ENCODE measurements around the gene USP3. TPM values are rescaled to one million over a fixed set of nuclear protein-coding genes. Genes with fewer than 3 reads are reported as not detected.

The USP3 gene
- total RNA-seq, 2 donors from 2014 or later, result 66.5 to 78.0 TPM

DNA sequence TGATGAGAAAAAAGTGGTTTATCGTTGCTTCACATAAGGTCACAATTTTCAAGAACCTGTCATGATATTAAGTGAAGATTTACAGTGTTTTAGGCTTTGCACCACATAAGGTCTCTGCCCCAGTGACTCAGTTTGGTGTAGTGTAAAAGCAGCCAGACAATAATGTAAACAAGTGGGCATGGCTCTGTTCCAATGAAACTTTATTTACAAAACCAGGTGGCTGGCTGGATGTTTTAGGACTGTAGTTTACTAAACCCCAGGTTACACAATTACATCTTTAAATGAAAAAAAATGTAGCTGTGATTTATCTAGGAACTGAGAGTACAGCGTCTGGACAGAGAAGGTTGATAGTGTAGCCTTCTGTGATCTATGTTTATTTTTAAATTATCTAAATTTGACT lies 83.1 kb downstream of the USP3 start:
- Mint-ChIP-seq H3K36me3 (ENCODE audit: insufficient read depth in 2 of 2) (peaks cover 17 to 51% of the 10 kb centered on the region in 2 donors), H3K4me1 (ENCODE audit: low read depth) (peaks cover 29% of the 10 kb centered on the region), H3K27ac (peak overlapping the region; percentile 63), H3K4me3 (no peak overlapping the region), H3K27me3 (ENCODE audit: low read depth) (no peaks in the 10 kb centered on the region), H3K9me3 (no peaks in the 10 kb centered on the region)
- ATAC-seq (replicated peaks in 1 of 2), result no peak
- no peak for DNase-seq

DNA sequence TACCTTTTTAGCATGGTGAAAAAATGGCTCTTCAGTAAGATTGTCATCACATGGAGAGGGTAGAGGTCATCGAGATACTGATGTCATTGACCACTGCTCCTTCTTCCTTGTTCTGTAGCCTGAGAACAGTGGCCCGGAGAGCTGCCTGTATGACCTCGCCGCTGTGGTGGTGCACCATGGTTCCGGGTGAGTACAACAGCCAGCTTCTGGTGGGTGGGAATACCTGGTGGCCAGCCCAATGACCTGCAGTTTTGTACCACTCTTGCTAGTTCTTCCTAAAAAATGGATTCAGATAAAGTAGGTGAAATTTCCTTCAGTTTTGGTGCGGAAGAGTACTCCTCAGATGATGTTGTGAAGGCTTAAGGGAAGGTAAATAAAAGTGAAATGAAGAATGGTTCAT lies 84.4 kb downstream of the USP3 start:
- H3K27ac Mint-ChIP-seq, result no peak overlapping the region
- H3K4me3 Mint-ChIP-seq, result no peak overlapping the region
- H3K27me3 Mint-ChIP-seq (ENCODE audit: low read depth), result no peaks in the 10 kb centered on the region
- peaks cover 34% of the 10 kb centered on the region for H3K4me1 Mint-ChIP-seq (ENCODE audit: low read depth)
- ATAC-seq (replicated peaks in 1 of 2) (no peak), DNase-seq (no peak)
- peaks cover 11 to 46% of the 10 kb centered on the region in 2 donors for H3K36me3 Mint-ChIP-seq (ENCODE audit: insufficient read depth in 2 of 2)
- no peaks in the 10 kb centered on the region for H3K9me3 Mint-ChIP-seq

DNA sequence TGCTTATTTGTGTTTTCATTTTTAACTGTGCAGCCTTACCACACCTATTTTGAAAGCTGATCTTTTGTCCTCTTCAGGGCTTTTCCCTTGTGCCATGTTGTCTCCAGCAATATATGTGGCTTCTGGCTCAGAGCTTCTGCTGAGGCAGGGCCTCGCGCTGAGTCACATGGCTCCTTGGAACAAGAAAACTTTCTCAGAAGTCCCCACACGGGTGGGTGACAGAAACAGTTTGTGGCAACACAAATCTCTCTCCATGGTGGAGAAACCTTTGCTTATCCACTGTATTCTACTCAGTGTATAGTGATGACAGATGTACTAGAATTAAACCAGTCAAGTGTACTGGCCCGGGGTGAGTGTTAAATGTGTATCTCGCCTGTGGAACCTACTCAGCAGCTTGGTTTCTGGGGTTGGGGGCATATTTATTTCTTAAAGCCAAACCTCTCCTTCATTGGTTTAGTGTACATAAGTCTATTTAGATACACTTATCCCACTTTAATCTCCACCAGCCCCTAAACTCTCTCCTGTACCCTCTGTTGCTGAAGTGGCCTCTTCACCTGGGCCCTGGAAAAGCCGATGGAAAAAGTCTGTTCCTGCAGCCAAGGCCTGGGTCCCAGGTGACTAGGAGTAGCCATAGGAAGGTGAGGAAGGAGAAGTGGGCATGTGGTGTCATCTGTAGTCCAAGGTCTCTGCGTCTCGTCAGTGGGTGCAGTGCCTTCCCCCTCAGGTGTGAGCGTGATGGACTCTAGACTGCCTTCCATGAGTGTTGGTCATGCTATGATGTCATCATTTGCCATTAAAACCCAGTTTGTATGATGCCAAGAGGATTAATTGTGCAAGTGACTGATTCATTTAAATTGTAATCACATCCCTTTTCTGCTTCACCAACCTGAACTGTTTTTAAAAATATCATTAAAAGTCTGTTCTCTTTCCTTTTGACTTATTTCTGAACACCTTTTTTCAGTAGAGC lies 89.6 kb downstream of the USP3 start:
- H3K27ac Mint-ChIP-seq, result peak overlapping the region; percentile 76

DNA sequence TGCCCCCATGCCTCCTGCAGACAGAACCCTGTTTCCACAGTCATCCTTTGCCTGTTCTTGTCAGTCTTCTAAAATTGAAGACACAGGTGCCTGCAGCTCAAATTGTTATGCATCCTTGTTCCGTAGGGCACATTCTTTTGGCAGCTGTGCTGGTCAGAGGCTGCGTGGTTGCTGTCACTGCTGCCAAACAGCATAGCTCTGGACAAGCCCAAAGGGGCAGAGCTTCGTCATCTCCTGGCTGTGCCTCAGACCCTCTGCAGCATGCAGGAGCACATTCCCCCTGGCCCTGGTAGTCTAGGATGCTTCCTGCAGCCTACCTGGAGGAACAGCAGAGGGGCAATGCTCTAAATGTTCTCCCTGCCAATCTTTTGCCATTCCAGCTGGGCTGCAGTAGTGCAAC lies 90.7 kb downstream of the USP3 start:
- Mint-ChIP-seq H3K36me3 (ENCODE audit: insufficient read depth in 2 of 2) (peaks cover 2 to 13% of the 10 kb centered on the region in 2 donors), H3K27ac (peak overlapping the region; percentile 39), H3K27me3 (ENCODE audit: low read depth) (no peaks in the 10 kb centered on the region), H3K4me3 (peak overlapping the region in 1 of 2 donors; percentile 73), H3K4me1 (ENCODE audit: low read depth) (peaks cover 93% of the 10 kb centered on the region), H3K9me3 (no peaks in the 10 kb centered on the region)
- ATAC-seq (replicated peaks in 1 of 2) (no peak), DNase-seq (no peak)

More for the DNA sequence above, 89.6 kb downstream of the USP3 start:
- Mint-ChIP-seq H3K36me3 (ENCODE audit: insufficient read depth in 2 of 2) (peaks cover 5 to 22% of the 10 kb centered on the region in 2 donors), H3K27me3 (ENCODE audit: low read depth) (no peaks in the 10 kb centered on the region), H3K9me3 (no peaks in the 10 kb centered on the region), H3K4me1 (ENCODE audit: low read depth) (peaks cover 82% of the 10 kb centered on the region), H3K4me3 (peak overlapping the region; percentile 55 to 73)
- DNase-seq, result peak; percentile 69 to 79
- peak; percentile 75 to 80 for ATAC-seq (replicated peaks in 1 of 2)

DNA sequence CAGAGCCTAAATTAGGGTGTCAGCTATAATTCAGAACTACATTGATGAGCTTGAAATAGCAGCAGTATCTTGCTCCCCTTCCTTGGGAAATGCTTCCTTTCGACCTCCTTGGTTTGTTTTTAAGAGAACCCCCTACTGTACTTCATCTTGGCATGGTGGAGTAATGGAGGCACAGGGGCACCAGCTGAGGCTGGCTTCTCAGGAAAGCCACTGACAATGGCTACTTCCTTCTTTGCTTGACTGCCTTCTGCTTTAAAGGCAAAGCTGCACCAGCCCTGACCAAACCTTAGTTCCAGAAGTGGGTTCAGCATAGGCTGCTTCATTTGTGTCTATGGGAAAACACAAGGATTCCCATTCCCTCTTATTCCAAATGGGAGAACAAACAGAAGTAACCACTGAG lies 91.3 kb downstream of the USP3 start:
- no peak for ATAC-seq (replicated peaks in 1 of 2)
- Mint-ChIP-seq H3K27ac (no peak overlapping the region), H3K4me1 (ENCODE audit: low read depth) (peaks cover 92% of the 10 kb centered on the region), H3K36me3 (ENCODE audit: insufficient read depth in 2 of 2) (peaks cover under 1 to 13% of the 10 kb centered on the region in 2 donors), H3K9me3 (no peaks in the 10 kb centered on the region), H3K4me3 (no peak overlapping the region), H3K27me3 (ENCODE audit: low read depth) (no peaks in the 10 kb centered on the region)
- DNase-seq, result no peak

DNA sequence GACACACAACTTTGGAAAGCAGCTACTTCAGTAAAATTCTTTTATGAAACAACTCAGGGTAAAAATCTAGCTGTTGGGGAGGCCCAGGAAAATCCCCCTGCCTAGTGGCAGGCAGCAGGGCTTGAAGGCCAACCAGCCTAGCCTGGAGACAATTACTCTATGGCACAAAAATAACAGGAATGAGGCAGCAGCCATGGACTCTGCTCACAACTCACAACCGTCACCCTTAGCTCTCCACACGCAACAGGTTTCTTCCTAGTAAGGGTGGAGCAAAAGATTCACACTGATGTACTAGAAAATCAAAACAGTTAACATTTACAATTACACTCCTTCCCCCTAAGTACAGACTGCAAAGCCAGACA lies 92.3 kb downstream of the USP3 start:
- ATAC-seq (replicated peaks in 1 of 2), result no peak
- H3K27ac Mint-ChIP-seq, result peak overlapping the region; percentile 80
- no peaks in the 10 kb centered on the region for H3K9me3 Mint-ChIP-seq
- H3K36me3 Mint-ChIP-seq (ENCODE audit: insufficient read depth in 2 of 2), result peaks cover 0 to 4% of the 10 kb centered on the region in 2 donors
- no peak for DNase-seq
- H3K4me1 Mint-ChIP-seq (ENCODE audit: low read depth), result peaks cover 85% of the 10 kb centered on the region
- H3K27me3 Mint-ChIP-seq (ENCODE audit: low read depth), result no peaks in the 10 kb centered on the region
- peak overlapping the region; percentile 21 to 31 for H3K4me3 Mint-ChIP-seq

DNA sequence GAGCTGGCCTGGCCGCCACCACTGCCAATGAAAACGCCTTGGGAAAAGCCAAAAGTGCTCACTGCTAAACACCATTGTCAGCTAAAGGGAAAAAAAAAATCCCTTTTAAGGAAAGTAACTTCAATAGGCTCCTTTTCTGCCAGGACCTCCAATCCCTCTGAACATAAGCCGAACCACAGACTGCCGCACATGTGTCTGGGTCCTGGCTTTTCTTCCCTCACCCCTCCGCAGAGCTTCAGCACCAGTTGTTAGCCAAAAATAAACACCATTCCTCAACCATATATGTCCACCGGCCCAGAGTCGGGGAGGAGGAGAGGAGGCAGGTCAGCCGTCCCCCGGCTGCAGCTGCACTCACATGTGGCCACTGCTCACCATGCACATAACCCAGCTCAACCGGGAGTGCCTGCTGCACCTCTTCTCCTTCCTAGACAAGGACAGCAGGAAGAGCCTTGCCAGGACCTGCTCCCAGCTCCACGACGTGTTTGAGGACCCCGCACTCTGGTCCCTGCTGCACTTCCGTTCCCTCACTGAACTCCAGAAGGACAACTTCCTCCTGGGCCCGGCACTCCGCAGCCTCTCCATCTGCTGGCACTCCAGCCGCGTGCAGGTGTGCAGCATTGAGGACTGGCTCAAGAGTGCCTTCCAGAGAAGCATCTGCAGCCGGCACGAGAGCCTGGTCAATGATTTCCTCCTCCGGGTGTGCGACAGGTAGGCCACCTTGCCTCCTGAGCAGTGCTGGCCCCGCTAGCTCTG lies 92.8 kb downstream of the USP3 start, which contains the start of gene FBXL22:
TSS of gene FBXL22 (plus strand) at position 350 of the 753 bp plus-strand sequence. CDS start at position 356, 6 bp downstream.
- DNase-seq (no peak), ATAC-seq (replicated peaks in 1 of 2) (no peak)
- peaks cover 85% of the 10 kb centered on the region for H3K4me1 Mint-ChIP-seq (ENCODE audit: low read depth)
- peak within 1 kb of the TSS; percentile 80 for H3K27ac Mint-ChIP-seq
- no peaks in the 10 kb centered on the region for H3K27me3 Mint-ChIP-seq (ENCODE audit: low read depth)
- no peaks in the 10 kb centered on the region for H3K36me3 Mint-ChIP-seq (ENCODE audit: insufficient read depth in 2 of 2)
- no peaks in the 10 kb centered on the region for H3K9me3 Mint-ChIP-seq
- peak within 1 kb of the TSS; percentile 21 to 31 for H3K4me3 Mint-ChIP-seq

DNA sequence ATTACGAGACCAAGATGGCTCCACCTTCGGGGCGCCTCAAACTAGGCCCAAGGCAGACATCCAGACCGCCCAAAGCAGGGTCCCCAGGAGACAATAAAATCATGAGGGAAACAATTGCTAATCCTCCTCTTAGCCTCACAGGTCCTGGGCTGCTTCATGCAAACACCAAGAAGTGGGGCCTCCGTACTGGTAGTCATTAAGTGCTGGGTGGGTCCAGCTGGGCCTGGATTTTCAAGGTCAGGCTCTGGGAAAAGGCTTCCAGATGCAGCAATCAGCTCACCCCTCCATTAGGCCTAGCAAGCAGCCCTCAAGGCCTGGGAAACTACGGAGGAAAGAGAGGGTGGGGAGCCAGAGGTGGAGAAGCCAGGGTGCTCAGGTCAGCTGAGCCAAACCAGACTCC lies 93.4 kb downstream of the USP3 start:
- Mint-ChIP-seq H3K36me3 (ENCODE audit: insufficient read depth in 2 of 2) (no peaks in the 10 kb centered on the region), H3K4me1 (ENCODE audit: low read depth) (peaks cover 85% of the 10 kb centered on the region), H3K4me3 (no peak overlapping the region), H3K9me3 (no peaks in the 10 kb centered on the region), H3K27ac (no peak overlapping the region), H3K27me3 (ENCODE audit: low read depth) (no peaks in the 10 kb centered on the region)
- ATAC-seq (replicated peaks in 1 of 2), result no peak
- no peak for DNase-seq

DNA sequence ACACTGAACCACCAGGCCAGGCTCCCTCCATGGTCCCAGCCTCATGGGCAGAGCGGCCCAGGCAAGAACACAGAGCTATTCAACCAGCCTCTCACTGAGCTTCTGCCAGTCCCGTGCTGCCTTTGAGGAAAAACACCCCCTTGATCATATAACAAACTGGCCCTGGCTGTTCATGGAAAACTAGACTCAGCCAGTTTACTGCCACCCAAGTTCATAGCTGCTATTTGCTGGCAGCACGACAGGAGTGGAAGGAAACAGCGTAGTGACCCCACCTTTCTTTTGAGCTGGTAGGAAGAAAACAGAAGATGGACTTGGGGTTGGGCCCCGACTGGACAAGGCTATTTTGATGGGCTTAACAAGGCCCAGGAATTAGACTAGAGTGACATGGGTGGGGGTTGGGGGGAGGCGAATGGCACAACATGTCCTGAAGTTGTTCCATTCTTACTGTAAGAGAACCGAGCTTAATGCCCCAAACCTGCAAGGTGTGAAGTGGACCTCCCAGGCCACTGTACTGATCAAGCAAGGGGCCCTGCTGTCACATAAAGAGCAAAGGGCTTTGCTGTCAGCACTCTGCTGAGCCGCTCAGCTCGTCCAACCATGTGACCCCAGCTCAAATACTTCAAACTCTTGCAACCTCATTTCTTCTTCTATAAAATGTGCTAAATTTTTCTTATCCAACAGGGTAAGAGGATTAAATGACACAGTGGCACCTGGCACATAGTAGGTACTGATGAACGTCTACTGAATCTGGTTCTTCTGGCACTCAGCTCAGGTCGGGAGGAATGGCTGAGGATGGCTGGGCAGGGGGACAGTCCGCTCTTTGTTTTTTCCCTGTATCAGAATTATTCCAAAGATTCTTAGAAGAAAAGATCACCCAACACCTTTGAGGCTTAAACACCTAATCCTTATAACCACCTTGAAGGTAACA lies 94.3 kb downstream of the USP3 start:
- Mint-ChIP-seq H3K4me3 (peak overlapping the region; percentile 90), H3K27me3 (ENCODE audit: low read depth) (no peaks in the 10 kb centered on the region), H3K4me1 (ENCODE audit: low read depth) (peaks cover 83% of the 10 kb centered on the region), H3K36me3 (ENCODE audit: insufficient read depth in 2 of 2) (no peaks in the 10 kb centered on the region), H3K9me3 (no peaks in the 10 kb centered on the region), H3K27ac (peak overlapping the region; percentile 29)
- DNase-seq (no peak), ATAC-seq (replicated peaks in 1 of 2) (no peak)

DNA sequence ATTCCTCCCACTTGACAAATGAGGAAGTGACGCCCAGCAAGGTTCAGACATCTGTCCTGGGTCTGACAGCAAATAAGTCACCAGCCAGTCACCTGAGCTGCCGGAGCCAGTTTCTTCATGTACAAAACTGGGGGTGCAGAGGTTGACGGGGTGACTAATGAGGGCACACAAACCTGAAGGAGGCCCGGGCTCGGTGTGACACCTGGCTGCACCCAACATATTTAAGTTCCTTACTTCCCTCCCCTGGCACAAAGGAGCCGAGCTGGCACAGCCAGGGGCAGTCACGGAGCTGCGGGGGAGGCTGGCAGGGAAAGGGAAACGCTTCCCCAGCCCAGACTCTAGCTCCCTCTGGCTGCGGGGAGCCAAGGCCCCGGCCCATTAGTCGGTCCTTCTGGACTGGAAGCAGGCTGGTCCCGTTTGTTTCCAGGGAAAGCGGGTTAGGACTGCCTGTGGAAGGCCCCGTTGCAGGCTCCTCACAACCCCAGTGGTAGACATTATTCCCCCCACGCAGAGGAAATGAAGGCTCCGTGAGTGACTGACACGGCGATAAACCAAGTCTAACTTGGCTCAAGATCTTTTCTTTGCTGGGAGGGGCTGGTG lies 95.1 kb downstream of the USP3 start:
- Mint-ChIP-seq H3K9me3 (no peaks in the 10 kb centered on the region), H3K36me3 (ENCODE audit: insufficient read depth in 2 of 2) (no peaks in the 10 kb centered on the region), H3K4me3 (peak overlapping the region; percentile 90), H3K27me3 (ENCODE audit: low read depth) (no peaks in the 10 kb centered on the region), H3K27ac (peak overlapping the region; percentile 43), H3K4me1 (ENCODE audit: low read depth) (peaks cover 79% of the 10 kb centered on the region)
- DNase-seq (peak; percentile 42 to 46), ATAC-seq (replicated peaks in 1 of 2) (no peak)

DNA sequence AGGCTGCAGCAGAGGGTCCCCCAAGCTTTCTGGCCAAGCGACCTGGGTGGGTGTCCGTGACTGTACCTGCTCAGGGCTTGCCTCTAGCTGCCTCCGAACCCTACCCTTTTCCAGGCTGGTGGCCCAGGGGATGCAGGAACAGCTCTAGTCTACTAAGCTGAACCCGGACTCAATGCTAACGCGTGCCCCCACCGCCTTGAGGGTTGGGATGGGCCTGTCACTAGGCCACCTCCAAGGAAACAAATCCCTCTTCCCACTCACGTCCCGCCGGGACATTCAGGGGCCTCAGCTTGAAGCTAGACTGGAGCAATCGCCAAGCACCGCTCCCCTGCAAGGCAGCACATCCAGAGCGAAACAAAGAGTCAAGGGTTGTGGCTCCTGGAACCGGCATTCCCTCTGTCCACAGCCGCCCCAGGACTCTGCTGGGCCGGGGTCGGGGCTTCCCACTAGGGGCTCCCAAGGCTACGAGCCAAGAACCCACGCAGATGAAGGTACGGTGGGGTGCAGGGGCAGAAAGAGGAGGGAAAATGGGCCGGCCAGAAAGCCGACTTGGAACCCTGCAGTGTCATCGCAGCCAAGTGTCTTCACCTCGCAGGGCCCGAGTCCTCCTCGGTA lies 95.7 kb downstream of the USP3 start:
- ATAC-seq (replicated peaks in 1 of 2) (peak in 1 of 2 donors; percentile 2), DNase-seq (no peak)
- Mint-ChIP-seq H3K4me1 (ENCODE audit: low read depth) (peaks cover 79% of the 10 kb centered on the region), H3K9me3 (no peaks in the 10 kb centered on the region), H3K27me3 (ENCODE audit: low read depth) (no peaks in the 10 kb centered on the region), H3K4me3 (peak overlapping the region; percentile 90), H3K27ac (peak overlapping the region; percentile 45), H3K36me3 (ENCODE audit: insufficient read depth in 2 of 2) (no peaks in the 10 kb centered on the region)

DNA sequence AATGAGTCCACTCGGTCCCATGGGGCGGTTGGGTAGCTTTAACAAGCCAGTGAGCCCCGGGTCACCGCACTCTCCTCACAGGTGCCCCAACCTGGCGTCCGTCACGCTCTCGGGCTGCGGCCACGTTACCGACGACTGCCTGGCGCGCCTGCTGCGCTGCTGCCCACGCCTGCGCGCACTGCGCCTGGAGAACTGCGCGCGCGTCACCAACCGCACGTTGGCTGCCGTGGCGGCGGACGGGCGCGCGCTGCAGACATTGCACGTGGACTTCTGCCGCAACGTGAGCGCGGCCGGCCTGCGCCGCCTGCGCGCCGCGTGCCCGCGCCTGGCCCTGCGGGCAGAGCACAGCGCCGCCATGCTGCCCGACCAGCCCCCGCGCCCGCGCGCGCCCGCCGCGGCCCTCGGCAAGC lies 96.2 kb downstream of the USP3 start:
- Mint-ChIP-seq H3K4me1 (ENCODE audit: low read depth) (peaks cover 79% of the 10 kb centered on the region), H3K27ac (peak overlapping the region; percentile 91)

More for the DNA sequence above, 96.2 kb downstream of the USP3 start:
- DNase-seq (peak; percentile 94), ATAC-seq (replicated peaks in 1 of 2) (peak; percentile 80 to 81)
- Mint-ChIP-seq H3K27me3 (ENCODE audit: low read depth) (no peaks in the 10 kb centered on the region), H3K9me3 (no peaks in the 10 kb centered on the region), H3K4me3 (peak overlapping the region; percentile 90 to 97), H3K36me3 (ENCODE audit: insufficient read depth in 2 of 2) (no peaks in the 10 kb centered on the region)
